IPS DF 19.7 (cell line): ENCODE results near the gene ROBO2.

Experiments
- DNase-seq: peaks from one replicate; pipeline ENCODE4 v3.0.0-alpha.2; 2013; ENCODE audit warnings: low read depth, low spot score

Gene ROBO2

GRCh38 chr3:77256584-77257503, 216.9 kb downstream of the ROBO2 start:
- no peak for DNase-seq

GRCh38 chr3:77259694-77260093, 219.8 kb downstream of the ROBO2 start:
- no peak for DNase-seq

GRCh38 chr3:77262361-77262760, 222.5 kb downstream of the ROBO2 start:
- DNase-seq: no peak

- DNase-seq: no peak
Measured at GRCh38 chr3:77267589-77267988, 227.7 kb downstream of the ROBO2 start.

- no peak for DNase-seq
Measured at GRCh38 chr3:77271306-77271705, 231.4 kb downstream of the ROBO2 start.

GRCh38 chr3:77271711-77272110, 231.8 kb downstream of the ROBO2 start:
- DNase-seq: no peak

GRCh38 chr3:77279276-77279675, 239.4 kb downstream of the ROBO2 start:
- no peak for DNase-seq

- no peak for DNase-seq
Measured at GRCh38 chr3:77281721-77282120, 241.8 kb downstream of the ROBO2 start.

- no peak for DNase-seq
Measured at GRCh38 chr3:77283108-77283507, 243.2 kb downstream of the ROBO2 start.

- no peak for DNase-seq
Measured at GRCh38 chr3:77288348-77288747, 248.4 kb downstream of the ROBO2 start.

- DNase-seq: no peak
Measured at GRCh38 chr3:77296527-77296926, 256.6 kb downstream of the ROBO2 start.

GRCh38 chr3:77298417-77298816, 258.5 kb downstream of the ROBO2 start:
- DNase-seq: no peak

- no peak for DNase-seq
Measured at GRCh38 chr3:77303955-77304699, 264.2 kb downstream of the ROBO2 start.

- DNase-seq: no peak
Measured at GRCh38 chr3:77304700-77305021, 264.8 kb downstream of the ROBO2 start.

GRCh38 chr3:77309460-77309859, 269.6 kb downstream of the ROBO2 start:
- no peak for DNase-seq

- DNase-seq: no peak
Measured at GRCh38 chr3:77313843-77314242, 273.9 kb downstream of the ROBO2 start.

GRCh38 chr3:77319711-77320110, 279.8 kb downstream of the ROBO2 start:
- DNase-seq: peak; percentile 7

- no peak for DNase-seq
Measured at GRCh38 chr3:77320514-77320913, 280.6 kb downstream of the ROBO2 start.

GRCh38 chr3:77321646-77322045, 281.7 kb downstream of the ROBO2 start:
- DNase-seq: no peak

GRCh38 chr3:77323626-77324025, 283.7 kb downstream of the ROBO2 start:
- no peak for DNase-seq

- no peak for DNase-seq
Measured at GRCh38 chr3:77324105-77324504, 284.2 kb downstream of the ROBO2 start.

- no peak for DNase-seq
Measured at GRCh38 chr3:77325280-77325679, 285.4 kb downstream of the ROBO2 start.

GRCh38 chr3:77325702-77326101, 285.8 kb downstream of the ROBO2 start:
- DNase-seq: no peak
